Dedifferentiated amniotic fluid mesenchymal stem cell (primary cell): ENCODE data around the gene PDE1C.

Experiments
- DNase-seq: peaks from one replicate; pipeline ENCODE4 v3.0.0-alpha.2; 2016; ENCODE audit errors: extremely low spot score

Gene PDE1C

DNA sequence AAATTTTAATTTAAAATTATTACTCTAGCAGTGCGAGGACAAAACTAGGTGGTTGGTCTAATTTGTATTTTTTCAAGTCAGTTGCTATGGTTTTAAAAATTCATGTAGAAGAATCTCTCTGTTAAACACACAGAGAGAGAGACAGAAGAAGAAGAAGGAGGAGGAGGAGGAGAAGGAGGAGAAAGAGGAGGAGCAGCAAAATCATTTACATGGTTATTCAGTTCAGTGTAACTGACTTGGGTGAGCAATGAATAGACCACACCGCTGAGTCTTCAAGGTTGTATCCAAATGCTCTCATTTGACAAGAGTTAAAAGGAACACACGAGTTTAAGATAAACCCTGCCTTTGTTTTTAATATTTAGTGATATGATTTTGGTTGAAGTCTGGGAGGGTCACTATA, 131.1 kb downstream of the PDE1C start:
- no peak for DNase-seq

DNA sequence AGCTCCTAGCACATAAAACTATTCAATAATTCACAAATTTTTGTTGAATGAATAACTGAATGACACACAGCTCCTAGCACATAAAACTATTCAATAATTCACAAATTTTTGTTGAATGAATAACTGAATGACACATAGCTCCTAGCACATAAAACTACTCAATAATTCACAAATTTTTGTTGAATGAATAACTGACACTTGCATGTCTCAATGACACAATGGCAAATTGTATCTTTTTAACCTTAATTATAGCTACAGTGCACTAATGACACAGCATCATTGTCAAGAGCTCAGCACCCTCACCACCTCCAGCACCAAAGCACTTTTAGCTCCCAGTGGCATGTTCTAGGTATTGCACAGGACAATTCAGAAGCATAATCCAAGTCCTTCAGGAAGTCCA, 131.6 kb downstream of the PDE1C start:
- DNase-seq, result no peak

DNA sequence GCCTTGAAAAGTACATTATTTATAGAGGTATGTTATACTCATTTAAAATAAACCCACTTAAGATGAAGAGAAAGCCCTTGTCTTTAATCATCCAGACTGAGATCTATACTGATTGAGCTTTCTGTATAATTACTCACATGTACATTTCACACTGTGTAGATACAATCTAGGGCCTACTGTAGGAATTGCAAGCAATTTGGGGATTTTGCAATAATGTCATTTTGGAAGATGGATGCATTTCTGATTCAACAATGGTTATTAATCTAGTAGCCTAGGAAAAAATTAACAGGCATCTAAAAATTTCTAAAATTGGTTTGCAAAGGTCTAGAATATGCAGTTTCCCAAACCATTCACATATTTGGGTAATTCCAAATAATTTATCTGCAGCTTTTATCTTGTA, 132.2 kb downstream of the PDE1C start:
- no peak for DNase-seq

DNA sequence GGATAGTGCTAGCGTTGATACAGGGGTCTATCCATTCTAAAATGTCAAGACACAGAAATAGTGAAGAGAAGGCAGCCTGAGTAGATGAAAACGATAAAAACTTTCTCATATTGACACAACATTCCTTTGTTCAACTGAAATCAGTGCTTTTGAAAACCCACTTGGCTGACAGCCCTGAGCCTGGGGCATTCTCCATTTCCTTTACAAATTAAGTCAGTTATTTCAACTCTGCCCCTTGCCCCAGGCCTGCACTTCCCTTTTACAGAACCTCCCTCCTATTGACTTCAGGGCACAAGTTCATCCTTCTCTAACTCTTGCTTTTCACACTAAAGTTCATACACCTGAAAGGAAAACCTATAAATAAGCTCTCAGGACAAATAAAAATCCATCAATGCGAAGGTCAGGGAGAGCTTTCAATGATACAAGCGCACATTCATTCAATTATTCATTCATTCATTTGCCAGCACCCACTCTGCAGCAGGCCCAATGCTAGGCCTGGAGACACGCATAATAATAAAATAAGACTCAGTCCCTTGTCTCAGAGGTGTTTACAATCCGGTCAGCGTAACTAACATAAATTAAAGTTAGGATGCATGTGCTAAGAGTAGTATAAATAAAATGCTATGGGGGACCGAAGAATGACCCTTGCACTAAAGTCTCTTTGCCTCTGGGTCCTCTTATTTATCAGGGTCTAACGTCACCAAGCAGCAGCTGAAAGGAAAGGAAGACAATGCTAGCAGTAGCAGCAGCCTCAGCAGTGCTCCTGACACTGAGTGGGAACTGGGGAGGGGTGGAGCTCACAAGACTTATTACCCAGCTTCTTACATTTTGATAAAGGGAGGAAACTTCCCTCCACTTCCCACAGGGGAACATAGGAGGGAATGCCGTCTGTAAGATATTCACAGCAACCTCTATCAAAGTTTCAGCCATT, 134.8 kb downstream of the PDE1C start:
- peak; percentile 37 for DNase-seq

DNA sequence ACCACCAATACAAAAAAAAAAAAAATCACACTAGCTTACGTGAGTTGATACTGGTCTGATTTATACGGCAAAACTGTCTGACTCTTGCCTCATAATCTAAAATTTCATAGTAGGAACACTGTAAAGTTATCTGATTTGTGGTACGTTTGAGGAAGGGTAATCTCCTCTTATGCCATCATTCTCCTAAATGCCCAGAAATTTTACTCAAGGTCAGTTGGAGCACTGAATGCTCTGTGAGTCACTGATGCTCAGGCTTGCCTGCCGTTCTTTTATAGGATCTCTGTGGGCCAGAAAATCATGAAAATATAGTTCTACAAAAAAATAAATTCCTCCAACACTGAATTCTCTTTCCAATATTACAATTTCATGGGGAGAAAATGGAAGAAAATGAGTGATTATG, 135.7 kb downstream of the PDE1C start:
- DNase-seq, result no peak

DNA sequence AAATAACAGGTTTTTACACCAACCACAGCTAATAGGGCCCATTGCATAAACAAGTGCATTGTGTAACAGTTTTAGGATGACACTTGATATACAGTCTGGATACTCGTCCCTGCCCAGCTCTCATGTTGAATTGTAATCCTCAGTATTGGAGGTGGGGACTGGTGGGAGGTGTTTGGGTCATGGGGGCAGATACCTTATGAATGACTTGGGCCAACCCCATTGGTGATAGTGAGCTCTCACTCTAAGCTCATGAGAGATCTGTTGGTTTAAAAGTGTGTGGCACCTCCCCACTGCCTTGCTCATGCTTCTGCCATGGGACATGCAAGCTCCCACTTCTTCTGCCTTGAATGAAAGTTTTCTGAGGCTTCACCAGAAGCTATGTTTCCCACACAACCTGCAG, 136.7 kb downstream of the PDE1C start:
- no peak for DNase-seq

DNA sequence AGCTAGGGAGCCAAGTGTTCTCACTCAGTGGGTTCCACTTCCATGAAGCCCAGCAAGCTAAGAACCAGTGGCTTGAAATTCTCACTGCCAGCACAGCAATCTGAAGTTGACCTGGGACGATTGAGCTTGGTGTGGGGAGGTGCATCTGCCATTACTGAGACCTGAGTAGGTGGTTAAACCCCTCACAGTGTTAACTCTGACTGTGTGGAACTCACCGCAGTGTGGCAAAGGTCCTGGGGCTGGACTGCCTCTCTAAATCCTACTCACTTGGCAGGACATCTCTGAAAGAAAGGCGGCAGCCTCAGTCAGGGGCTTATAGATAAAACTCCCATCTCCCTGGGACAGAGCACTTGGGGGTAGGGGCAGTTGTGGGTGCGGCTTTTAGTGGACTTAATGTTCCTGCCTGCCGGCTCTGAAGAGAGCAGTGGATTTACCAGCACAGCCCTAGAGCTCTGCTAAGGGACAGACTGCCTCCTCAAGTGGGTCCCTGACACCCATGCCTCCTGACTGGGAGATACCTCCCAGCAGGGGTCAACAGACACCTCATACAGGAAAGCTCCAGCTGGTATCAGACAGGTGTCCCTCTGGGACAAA, 143.1 kb downstream of the PDE1C start:
- DNase-seq, result no peak

DNA sequence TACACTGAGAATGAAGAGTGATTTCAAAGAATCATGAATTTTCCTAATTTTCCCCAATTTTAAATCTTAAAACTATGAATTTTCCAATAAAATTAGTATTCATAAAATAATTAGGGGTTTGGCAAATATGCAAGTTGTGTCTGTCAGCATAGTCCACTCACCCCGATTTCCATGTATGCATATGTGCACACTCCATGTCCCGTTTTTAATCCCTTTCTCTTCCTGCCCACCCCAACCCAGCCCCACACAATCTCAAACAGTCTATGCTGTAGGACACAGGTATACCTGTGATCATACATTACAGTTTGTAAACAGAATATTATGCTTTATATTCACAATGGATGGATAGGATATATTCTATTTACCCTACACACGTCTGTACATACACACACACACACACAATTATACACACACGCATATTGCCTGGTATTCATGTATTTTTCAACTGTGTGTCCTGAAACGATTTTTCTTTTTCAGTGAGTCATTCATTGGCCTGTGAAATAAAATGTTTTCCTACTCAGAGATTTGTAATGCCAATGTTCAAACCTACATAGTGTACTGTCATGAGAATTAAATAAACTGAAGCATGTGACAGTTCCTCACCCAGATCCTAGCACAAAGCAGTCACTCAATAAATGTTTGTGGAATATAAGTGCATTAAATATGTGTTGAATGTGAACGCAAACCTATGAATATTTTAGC, 144.3 kb downstream of the PDE1C start:
- DNase-seq, result no peak

DNA sequence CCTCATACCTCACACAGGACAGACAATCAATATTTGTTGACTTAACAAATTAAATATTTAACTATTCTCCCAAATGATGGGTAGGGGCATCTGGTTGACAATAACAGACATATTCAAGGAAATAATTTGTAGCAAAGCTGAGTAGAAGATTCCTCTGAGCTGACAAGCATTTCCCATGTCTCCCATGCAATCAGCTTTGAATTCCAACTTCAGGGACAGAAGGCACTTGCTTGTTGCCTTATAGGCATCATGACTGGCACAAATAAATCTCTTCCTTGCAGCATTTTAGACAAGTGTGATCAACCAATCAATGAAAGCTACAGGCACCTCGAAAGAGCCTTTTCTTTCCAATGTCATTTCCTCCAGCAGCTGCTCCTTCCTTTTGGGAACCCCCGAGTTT, 146.0 kb downstream of the PDE1C start:
- no peak for DNase-seq

DNA sequence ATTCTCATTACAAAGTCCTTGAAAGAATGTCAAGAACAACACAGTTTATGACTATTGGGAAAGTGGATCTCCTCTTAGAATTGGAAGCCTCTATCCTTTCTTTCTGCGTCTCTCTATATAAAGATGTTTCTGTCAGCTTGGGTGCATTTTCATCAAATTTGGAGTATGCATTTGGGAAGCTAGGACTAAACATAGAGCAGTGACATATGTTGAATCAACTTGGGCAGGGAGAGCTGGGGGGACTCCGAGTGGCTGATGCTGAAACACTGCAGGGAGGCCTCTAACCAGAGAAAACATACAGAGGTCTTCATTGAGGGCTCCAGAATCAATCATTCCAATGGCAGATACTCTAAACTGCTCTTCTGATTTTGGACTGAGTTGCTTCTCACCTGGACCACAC, 147.4 kb downstream of the PDE1C start:
- no peak for DNase-seq

DNA sequence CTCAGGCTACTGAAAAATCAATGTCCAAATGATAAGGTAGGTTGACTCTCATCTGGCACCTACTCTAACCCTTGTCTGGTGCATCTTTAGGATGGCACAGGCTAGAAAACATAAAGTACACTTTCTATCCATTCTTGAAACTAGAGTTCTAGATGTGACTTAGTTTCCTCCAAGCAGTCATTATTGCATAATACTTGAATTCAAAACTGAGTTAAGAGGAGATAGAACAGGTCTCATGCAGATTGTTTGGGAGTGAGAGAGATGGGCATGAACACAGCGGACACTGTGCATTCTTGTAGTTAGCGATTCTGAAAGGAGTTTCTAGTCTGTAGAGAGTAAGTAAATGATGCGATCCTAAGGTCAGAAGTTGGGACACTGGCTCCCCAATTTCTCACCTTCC, 149.2 kb downstream of the PDE1C start:
- DNase-seq, result no peak

DNA sequence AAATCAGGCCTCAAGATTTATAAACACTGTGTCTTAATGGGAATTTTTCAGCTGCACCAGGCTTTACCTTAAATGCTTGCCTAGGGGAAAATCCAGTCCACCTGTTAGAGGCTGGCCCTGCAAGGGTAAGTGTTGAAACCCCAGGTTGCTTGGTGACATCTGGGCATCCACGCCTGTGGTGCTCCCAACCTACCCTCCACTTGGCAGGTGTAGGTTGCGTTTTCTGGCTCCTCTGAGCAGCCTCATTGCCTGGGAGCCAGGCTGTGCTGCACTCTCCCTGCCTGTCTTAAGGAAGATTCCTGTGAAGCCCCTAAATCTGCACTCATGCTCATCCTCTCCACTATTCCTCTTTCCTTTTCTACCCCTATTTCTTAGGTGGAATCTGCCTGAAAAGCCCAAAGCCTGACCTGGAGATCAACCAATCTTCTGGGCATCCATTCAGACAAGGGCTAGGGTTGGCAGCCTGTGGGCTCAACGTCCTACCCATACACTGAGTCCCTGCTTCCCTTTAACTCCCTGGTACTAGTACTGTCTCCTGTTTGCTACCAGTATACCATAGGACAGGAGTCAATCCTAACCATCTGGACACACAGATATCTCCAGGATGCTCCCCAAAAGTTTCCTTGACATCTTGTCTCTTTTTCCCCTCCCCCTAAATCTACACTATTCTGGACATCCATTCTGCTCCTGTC, 150.4 kb downstream of the PDE1C start:
- no peak for DNase-seq

DNA sequence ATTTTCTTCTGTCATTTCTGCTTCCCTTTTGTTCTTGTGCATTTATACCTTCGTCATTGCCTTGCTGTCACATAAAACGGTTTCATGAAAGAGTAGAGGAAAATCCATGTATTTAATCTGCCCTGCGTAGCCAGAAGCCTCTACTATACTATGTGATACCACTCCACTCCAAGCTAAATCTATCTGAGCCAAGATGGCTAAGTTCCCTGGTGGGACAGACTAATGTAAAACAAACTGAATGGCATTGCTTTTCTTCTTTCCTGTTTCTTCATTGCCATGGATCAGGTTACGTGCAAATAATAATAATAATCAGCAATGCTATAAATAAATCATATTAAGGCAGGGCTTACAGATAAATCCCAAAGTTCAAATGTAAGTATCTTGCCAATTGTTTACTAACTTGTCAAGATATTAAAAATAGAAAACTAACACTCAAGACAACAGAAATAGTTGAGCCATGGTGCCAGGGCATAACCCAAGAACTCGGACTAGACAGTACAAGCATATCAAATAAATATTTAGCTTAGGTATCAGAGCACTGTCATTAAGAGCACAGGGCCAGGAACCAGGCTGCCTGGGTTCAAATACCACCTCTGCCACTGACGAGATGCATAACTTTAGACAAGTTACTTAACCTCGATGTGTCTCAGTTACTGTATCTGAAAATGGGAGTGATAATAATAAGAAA, 151.4 kb downstream of the PDE1C start:
- no peak for DNase-seq

DNA sequence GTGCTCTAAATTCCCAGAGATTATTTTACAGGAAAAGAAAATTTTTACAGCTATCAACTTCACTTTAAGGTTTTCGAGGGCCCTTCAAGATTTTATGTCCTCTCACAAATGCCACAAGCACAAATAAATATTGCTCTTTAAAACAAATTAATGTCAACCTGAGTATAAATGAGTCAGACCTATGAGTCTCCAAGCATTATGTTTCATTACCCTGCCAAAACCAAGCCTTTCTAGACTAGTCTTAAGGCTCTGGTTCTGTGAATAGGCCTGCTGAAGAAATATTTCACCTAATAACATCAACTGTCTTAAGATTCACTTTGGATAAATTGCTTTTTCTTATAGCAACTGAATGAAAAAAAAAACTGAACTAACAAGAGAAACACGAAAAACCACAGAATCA, 153.0 kb downstream of the PDE1C start:
- DNase-seq, result no peak

DNA sequence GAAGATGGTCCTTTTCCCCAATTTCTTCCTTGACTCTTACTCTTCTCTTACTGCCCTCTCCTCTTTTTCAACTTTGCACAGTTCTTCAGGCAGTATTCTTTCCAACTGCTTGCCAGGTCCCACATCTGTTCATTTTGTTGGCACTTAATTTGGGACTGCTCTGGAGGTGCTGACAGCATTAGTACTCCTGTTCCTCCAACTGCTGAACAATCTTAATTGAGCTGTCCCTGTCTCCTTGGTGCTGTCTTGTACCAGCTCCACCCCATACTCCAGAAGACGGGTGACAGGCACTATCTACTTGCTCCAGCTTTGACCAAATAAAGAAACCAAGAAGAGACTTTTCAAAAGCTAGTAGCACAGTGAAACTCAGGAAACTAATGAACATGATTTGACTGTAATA, 160.0 kb downstream of the PDE1C start:
- no peak for DNase-seq

DNA sequence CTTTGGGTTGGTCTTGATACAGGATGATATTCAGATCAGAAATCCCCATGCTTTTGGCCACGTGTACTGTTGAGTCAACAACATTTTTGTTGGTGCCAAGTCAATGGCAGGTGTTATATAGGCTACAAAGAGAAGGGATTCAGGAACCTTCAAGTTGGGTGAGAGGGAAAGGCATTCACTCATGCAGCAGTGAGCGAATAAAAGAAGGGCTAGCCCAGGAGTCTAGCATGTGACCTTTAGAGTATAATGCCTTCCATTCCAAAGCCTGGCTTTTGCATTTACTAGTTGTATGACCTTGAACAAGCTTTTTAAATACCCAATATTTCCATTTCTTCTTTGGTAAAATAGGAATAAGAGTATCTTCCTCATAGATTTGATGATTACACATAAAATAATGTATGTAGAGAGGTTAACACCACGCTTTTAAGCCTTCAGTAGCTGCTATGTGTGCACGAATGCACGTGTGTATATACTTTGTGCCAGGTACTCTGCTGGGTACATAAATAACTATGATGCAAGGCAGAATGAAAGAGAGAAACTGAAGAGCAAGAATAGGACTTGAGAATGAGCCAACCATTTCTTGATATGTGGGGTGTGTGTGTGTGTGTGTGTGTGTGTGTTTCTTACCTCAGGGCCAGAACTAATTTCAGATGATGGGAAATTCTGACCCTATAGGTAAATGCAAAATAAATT, 163.6 kb downstream of the PDE1C start:
- DNase-seq, result no peak

DNA sequence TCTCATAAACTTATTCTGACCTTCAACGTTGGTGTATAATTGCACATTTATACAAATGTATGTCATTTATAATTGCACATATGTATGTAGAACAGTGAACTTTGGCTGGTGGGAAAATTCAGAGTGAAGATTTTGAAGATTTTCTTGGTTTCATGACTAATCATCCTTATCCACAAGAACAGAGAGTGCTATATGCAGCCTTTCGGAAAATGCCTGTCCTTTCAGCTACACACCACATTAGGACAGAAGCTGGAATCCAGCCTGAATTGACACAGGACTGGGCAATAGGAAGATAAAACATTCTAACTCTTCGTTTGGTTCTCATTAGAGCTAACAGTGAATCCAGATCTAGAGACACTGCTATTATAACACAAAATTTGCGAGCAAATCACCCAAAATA, 166.2 kb downstream of the PDE1C start:
- DNase-seq, result no peak

DNA sequence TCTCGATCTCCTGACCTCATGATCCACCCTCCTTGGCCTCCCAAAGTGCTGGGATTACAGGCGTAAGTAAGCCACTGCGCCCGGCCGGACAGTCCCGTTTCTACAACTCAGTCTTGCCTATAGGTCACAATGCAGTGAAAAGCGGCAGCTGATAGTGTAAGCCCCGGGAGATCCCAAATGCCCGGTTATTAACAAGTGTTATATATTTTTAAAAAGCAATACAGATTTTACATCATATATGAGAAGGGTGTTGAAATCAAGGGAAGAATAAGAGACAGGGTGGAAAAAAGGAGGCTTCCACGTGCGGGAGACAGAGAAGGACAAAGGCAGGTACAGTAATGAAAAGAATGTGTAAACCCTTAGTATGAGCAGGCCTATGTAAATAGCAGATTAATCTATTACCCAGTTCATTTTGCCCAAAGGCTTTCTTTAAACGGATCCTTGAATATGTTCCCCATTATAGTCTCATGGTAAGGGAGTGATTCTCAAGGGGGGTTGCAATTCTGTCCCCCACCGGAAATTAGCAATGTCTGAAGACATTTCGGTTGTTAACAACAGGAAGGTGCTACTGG, 170.8 kb downstream of the PDE1C start:
- no peak for DNase-seq

DNA sequence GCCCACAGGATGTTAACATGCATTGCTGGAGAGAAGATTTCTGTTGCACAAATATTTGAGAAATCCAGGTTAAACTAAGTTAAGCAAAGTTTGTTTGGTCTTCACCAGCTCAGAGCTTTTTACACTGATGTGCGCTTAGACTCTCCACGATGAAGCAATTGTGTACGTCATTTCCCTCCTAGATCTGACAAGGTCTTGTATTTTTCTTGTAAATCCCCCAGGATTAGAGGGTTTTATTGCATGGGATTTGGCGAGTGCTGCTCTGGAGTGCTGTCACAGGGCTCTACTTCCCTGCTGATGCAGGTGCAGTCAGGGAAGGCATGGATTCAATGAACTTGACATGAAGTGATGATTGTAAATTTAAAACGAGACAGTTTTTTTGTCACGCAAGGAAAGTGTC, 173.3 kb downstream of the PDE1C start:
- peak; percentile 50 for DNase-seq

DNA sequence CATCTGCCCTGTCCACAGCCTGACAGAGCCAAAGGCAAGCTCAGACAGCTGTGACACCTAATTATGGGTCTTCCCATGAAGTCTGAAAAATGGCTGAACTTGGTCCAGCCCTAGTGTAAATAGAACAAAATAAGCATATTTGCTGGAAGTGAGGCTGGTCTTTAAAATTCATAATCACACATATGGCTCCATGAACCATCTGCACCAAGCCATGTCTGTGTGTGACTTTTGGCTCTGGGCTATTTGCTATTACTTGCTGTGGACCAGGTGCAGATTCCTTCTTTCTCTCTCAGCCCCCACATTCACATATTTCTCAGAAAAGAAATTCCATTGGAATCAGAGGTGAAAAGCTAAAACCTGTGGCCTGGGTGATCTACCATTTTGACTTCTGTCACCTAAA, 175.9 kb downstream of the PDE1C start:
- no peak for DNase-seq

DNA sequence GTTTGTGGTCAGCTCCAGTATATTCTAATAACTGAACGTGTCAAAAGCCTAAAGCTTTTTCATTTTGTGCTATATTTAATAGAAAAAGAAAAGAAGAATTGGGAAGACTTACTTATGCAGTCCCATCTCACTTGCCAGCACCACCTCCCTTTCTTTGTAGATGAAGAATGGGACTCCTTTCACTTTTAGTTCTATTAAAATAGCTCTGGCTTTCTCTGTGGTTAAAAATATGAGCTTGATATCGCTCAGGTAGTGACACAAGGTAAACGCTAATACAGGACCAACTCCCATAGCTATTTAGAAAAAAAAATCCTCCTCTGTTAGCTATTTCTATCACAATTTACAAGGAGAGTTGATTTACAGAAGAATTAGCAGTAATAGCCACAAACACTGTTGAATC, 176.8 kb downstream of the PDE1C start:
- no peak for DNase-seq
